AG10803 (cell line): ENCODE measurements around the gene ASB1.

Experiments
- DNase-seq: peaks from one replicate; pipeline ENCODE4 v3.0.0; 2010; ENCODE audit warnings: low read depth
- H3K4me3 ChIP-seq: 2 replicates; pipeline ENCODE4 v1.5.1; 2011; ENCODE audit warnings: mild to moderate bottlenecking, low read length, control low read depth
- TF ChIP-seq, protein P1 (sequence below): conservative IDR thresholded peaks from 2 replicates; pipeline ENCODE4 v1.5.1; 2011; ENCODE audit warnings: mild to moderate bottlenecking, low read length, control low read depth, inconsistent platforms

The ASB1 gene

DNA sequence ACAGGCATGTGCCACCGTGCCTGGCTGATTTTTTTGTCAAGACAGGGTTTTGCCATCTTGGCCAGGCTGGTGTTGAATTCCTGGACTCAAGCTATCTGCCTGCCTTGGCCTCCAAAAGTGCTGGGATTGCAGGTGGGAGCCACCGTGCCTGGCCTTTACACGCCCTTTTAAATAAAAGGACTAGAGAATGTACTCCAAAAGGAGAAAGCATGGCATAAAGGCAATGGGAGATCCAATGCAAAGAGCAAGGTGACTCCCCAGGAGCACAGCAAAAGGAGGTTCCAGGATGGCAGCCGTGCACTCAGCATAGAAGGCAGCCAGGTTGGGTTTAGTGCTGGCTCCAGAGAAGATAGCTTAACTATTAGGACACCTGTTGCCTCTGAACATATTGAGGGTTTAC lies 27.1 kb downstream of the ASB1 start:
- TF ChIP-seq, protein P1, sequence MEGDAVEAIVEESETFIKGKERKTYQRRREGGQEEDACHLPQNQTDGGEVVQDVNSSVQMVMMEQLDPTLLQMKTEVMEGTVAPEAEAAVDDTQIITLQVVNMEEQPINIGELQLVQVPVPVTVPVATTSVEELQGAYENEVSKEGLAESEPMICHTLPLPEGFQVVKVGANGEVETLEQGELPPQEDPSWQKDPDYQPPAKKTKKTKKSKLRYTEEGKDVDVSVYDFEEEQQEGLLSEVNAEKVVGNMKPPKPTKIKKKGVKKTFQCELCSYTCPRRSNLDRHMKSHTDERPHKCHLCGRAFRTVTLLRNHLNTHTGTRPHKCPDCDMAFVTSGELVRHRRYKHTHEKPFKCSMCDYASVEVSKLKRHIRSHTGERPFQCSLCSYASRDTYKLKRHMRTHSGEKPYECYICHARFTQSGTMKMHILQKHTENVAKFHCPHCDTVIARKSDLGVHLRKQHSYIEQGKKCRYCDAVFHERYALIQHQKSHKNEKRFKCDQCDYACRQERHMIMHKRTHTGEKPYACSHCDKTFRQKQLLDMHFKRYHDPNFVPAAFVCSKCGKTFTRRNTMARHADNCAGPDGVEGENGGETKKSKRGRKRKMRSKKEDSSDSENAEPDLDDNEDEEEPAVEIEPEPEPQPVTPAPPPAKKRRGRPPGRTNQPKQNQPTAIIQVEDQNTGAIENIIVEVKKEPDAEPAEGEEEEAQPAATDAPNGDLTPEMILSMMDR: no peak
- no peak for DNase-seq
- H3K4me3 ChIP-seq: no peak overlapping the region

GRCh38 chr2:238456449-238456848 lies 29.7 kb downstream of the ASB1 start:
- no peak for DNase-seq
- TF ChIP-seq, protein P1: no peak
- no peak overlapping the region for H3K4me3 ChIP-seq

DNA sequence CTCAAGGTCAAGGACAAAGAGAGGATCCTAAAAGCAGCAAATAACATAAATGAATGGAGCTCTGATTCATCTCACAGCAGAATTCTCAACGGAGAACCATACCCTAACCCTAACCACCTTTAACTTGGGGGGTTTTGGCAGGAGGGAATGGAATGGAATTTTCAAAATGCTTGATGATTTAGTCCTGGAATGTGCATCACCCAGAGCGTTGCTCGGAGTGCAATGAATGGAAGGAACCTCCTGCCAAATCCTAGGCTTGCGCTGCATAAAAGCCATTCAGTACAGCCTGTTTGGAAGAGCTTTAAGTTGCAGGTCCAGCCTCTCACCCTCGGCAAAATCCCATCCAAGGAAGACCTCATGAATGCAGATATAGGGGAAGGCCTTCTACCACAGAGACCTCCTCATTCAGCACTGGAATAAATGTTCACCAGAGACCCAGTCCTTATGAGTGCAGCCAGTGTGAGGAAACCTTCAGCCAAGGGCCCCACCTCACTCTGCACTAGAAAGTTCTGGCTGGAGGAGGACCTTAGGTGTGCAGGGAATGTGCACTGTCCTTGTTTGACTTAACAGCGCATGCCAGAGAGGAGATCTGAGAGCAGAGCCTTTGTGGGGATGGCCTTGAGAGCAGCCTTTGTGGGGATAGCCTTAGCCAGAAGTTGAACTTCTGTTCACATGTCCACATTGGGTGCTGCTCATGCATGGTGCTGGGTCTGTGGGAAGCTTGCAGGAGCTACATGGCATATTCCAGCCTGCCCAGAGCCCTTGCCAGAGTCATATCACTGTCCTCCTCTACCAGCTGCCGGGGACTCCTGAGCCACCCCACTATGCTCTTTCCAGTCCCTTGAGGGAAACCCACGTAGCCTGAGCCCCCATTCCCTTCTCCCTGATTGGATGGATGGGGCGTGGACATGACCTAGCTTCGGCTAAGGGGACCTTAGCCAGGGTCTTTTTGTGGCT lies 30.5 kb downstream of the ASB1 start:
- TF ChIP-seq, protein P1: no peak
- no peak for DNase-seq
- H3K4me3 ChIP-seq: no peak overlapping the region

GRCh38 chr2:238457927-238458324 lies 31.2 kb downstream of the ASB1 start:
- H3K4me3 ChIP-seq: no peak overlapping the region
- peak; percentile 56 for DNase-seq
- TF ChIP-seq, protein P1: no peak

GRCh38 chr2:238458651-238459050 lies 31.9 kb downstream of the ASB1 start:
- peak; percentile 64 for DNase-seq
- H3K4me3 ChIP-seq: no peak overlapping the region
- TF ChIP-seq, protein P1: no peak

DNA sequence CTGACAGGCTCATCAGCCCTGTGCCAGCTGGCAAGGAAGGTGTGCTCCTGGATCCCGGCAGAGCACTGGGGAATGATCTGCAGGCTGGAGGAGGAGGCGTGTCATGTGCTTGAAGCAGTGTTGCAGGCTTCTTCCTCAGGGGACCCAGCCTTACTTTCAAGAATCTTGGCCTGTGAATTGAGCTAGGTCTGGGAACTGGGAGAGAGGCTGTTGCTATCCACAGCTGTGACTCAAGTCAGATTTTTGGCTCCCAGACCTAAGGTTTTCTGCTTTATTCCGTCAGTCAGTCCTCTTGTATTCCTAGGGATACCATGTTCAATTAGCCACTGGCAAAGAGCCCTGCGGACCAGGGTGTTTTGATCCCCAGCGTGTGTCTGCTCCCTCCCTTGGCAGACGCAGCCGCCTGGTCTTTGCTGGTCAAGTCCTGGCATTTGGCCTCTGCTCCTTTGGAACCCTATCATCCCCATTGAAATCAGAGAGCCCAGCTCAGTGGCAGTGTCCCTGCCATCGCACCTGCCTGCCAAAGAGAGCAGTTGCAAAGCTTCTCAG lies 32.4 kb downstream of the ASB1 start:
- TF ChIP-seq, protein P1: no peak
- H3K4me3 ChIP-seq: no peak overlapping the region
- peak; percentile 89 for DNase-seq

GRCh38 chr2:238461051-238461450 lies 34.3 kb downstream of the ASB1 start:
- no peak for DNase-seq
- TF ChIP-seq, protein P1: no peak
- H3K4me3 ChIP-seq: no peak overlapping the region
